Trophoblast cell (in vitro differentiated cells and primary cell): Measurements from ENCODE around the gene DIAPH3.

Experiments
- DNase-seq, 2 donors: peaks; one replicate each; pipeline ENCODE4 v3.0.0-alpha.2; 2016
- H2AFZ ChIP-seq: 2 replicates; pipeline ENCODE4 v1.6.1; 2013; ENCODE audit warnings: low read length, moderate library complexity, mild to moderate bottlenecking; ENCODE audit not compliant: insufficient read depth, poor library complexity
- H2AK5ac ChIP-seq: 2 replicates; pipeline ENCODE4 v1.6.1; 2013; ENCODE audit warnings: mild to moderate bottlenecking, low read length
- H2BK120ac ChIP-seq: 2 replicates; pipeline ENCODE4 v1.6.1; 2013; ENCODE audit warnings: low read length, mild to moderate bottlenecking, moderate library complexity; ENCODE audit not compliant: insufficient read depth, poor library complexity
- H2BK12ac ChIP-seq: 2 replicates; pipeline ENCODE4 v1.6.1; 2013; ENCODE audit warnings: mild to moderate bottlenecking, low read length, moderate library complexity
- H2BK5ac ChIP-seq: 2 replicates; pipeline ENCODE4 v1.6.1; 2013; ENCODE audit warnings: low read length, low read depth, moderate library complexity, mild to moderate bottlenecking; ENCODE audit not compliant: poor library complexity
- H3K14ac ChIP-seq: 2 replicates; pipeline ENCODE4 v1.6.1; 2013; ENCODE audit warnings: mild to moderate bottlenecking, low read length
- H3K18ac ChIP-seq: 2 replicates; pipeline ENCODE4 v1.6.1; 2013; ENCODE audit warnings: mild to moderate bottlenecking, low read length
- H3K23ac ChIP-seq: 2 replicates; pipeline ENCODE4 v1.6.1; 2013; ENCODE audit warnings: low read length
- H3K27ac ChIP-seq: 2 replicates; pipeline ENCODE4 v1.5.1; 2013; ENCODE audit warnings: low read depth, mild to moderate bottlenecking, inconsistent platforms, low read length, moderate library complexity
- H3K27me3 ChIP-seq: 2 replicates; pipeline ENCODE4 v1.6.1; 2013; ENCODE audit warnings: inconsistent platforms, mild to moderate bottlenecking, low read length, moderate library complexity; ENCODE audit not compliant: insufficient read depth
- H3K36me3 ChIP-seq, 2 experiments: 1 replicate in 1 of 2; 2 replicates in 1 of 2; pipeline ENCODE4 v1.6.1; 2013; ENCODE audit warnings: low read length in 2 of 2, mild to moderate bottlenecking in 2 of 2, moderate library complexity in 1 of 2; ENCODE audit not compliant: insufficient read depth in 2 of 2, control insufficient read depth in 1 of 2
- H3K4ac ChIP-seq: 2 replicates; pipeline ENCODE4 v1.6.1; 2013; ENCODE audit warnings: low read depth, mild to moderate bottlenecking, low read length, moderate library complexity
- H3K4me1 ChIP-seq, 2 experiments: 1 replicate in 1 of 2; 2 replicates in 1 of 2; pipeline ENCODE4 v1.6.1; 2013; ENCODE audit warnings: low read length in 2 of 2, mild to moderate bottlenecking in 2 of 2, moderate library complexity in 1 of 2; ENCODE audit not compliant: insufficient read depth in 2 of 2, control insufficient read depth in 1 of 2
- H3K4me2 ChIP-seq: 2 replicates; pipeline ENCODE4 v1.6.1; 2013; ENCODE audit warnings: inconsistent platforms, mild to moderate bottlenecking, low read length, moderate library complexity
- H3K4me3 ChIP-seq: 2 replicates; pipeline ENCODE4 v1.5.1; 2013; ENCODE audit warnings: mild to moderate bottlenecking, low read depth, low read length, inconsistent platforms
- H3K79me1 ChIP-seq: one replicate; pipeline ENCODE4 v1.6.1; 2013; ENCODE audit warnings: low read length
- H3K79me2 ChIP-seq: 2 replicates; pipeline ENCODE4 v1.6.1; 2013; ENCODE audit warnings: low read length, mild to moderate bottlenecking; ENCODE audit not compliant: control insufficient read depth, insufficient read depth, poor library complexity
- H3K9ac ChIP-seq: 2 replicates; pipeline ENCODE4 v1.6.1; 2013; ENCODE audit warnings: mild to moderate bottlenecking, low read length
- H3K9me3 ChIP-seq: 2 replicates; pipeline ENCODE4 v1.6.1; 2013; ENCODE audit warnings: low read depth, mild to moderate bottlenecking, control low read depth, inconsistent platforms, low read length; ENCODE audit not compliant: insufficient read depth
- H4K12ac ChIP-seq: 2 replicates; pipeline ENCODE4 v1.6.1; 2013; ENCODE audit warnings: low read depth, mild to moderate bottlenecking, low read length, moderate library complexity
- H4K8ac ChIP-seq: 2 replicates; pipeline ENCODE4 v1.6.1; 2013; ENCODE audit warnings: low read depth, mild to moderate bottlenecking, low read length, moderate library complexity
- H4K91ac ChIP-seq: one replicate; pipeline ENCODE4 v1.6.1; 2013; ENCODE audit warnings: low read depth, mild to moderate bottlenecking, low read length, moderate library complexity
- WGBS: extraction: QIAGEN DNeasy Blood & Tissue Kit; methylation state at CpG from one replicate; pipeline ENCODE4 v1.1.7; 2013; ENCODE audit warnings: missing lambda C conversion rate; ENCODE audit not compliant: insufficient read length, insufficient coverage; ENCODE audit errors: extremely low coverage; 5-methylcytosine and 5-hydroxymethylcytosine counted together

The DIAPH3 gene

DNA sequence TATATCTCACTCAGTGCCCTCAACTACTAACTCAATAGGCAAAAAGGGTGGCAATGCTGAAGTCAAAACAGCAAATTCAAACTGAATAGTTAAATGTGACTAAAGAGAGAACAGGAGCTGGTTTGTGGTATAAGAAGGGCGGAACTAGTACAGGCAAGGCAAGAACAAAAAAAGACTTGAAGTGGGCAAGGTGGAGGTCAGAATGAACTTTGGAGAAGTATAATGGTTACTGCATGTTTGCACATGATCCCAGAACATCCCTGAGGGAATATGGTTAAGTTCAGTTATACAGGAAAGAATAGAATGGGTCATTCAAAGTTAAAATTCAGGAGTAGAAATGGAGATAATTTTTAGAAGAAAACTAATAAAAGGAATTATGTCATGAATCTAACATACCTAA lies 85.5 kb downstream of the DIAPH3 start:
- WGBS: no CpG with 5 or more reads among the region's 1 CpG

GRCh38 chr13:60075850-60076249 lies 87.9 kb downstream of the DIAPH3 start:
- no peak for DNase-seq
- no CpG with 5 or more reads among the region's 2 CpGs for WGBS
- Histone ChIP-seq H4K91ac (no peak overlapping the region), H3K9me3 (no peaks in the 10 kb centered on the region), H3K4me3 (no peak overlapping the region), H2BK5ac (no peak overlapping the region), H3K27me3 (no peaks in the 10 kb centered on the region), H2AFZ (no peak overlapping the region), H4K12ac (no peak overlapping the region), H3K14ac (no peak overlapping the region), H3K4me1 (no peaks in the 10 kb centered on the region), H3K79me1 (no peaks in the 10 kb centered on the region), H2AK5ac (no peak overlapping the region), H3K27ac (no peak overlapping the region), H3K4me2 (no peak overlapping the region), H3K79me2 (no peaks in the 10 kb centered on the region), H2BK120ac (no peak overlapping the region), H3K9ac (no peak overlapping the region), H4K8ac (no peak overlapping the region), H3K18ac (no peak overlapping the region), H2BK12ac (no peak overlapping the region), H3K23ac (no peak overlapping the region), H3K36me3 (peaks cover 0 to 3% of the 10 kb centered on the region in 2 experiments), H3K4ac (no peak overlapping the region)

More for the DNA sequence above, 85.5 kb downstream of the DIAPH3 start:
- Histone ChIP-seq H2AFZ (no peak overlapping the region), H3K18ac (no peak overlapping the region), H4K8ac (no peak overlapping the region), H2BK5ac (no peak overlapping the region), H2BK120ac (no peak overlapping the region), H3K9me3 (no peaks in the 10 kb centered on the region), H3K79me2 (no peaks in the 10 kb centered on the region), H3K36me3 (no peaks in the 10 kb centered on the region), H2BK12ac (no peak overlapping the region), H4K12ac (no peak overlapping the region), H3K23ac (no peak overlapping the region), H2AK5ac (no peak overlapping the region), H3K79me1 (no peaks in the 10 kb centered on the region), H4K91ac (no peak overlapping the region), H3K9ac (no peak overlapping the region), H3K4ac (no peak overlapping the region), H3K4me1 (no peaks in the 10 kb centered on the region), H3K27ac (no peak overlapping the region), H3K4me3 (no peak overlapping the region), H3K4me2 (no peak overlapping the region), H3K27me3 (no peaks in the 10 kb centered on the region), H3K14ac (no peak overlapping the region)
- no peak for DNase-seq

GRCh38 chr13:60074397-60074796 lies 89.3 kb downstream of the DIAPH3 start:
- Histone ChIP-seq H4K91ac (no peak overlapping the region), H3K4ac (no peak overlapping the region), H3K23ac (no peak overlapping the region), H2AFZ (no peak overlapping the region), H3K79me1 (no peaks in the 10 kb centered on the region), H4K12ac (no peak overlapping the region), H2BK120ac (no peak overlapping the region), H3K27me3 (no peaks in the 10 kb centered on the region), H3K4me2 (no peak overlapping the region), H2BK5ac (no peak overlapping the region), H3K36me3 (peaks cover 0 to 3% of the 10 kb centered on the region in 2 experiments), H3K4me3 (no peak overlapping the region), H3K27ac (no peak overlapping the region), H2AK5ac (no peak overlapping the region), H3K14ac (no peak overlapping the region), H2BK12ac (no peak overlapping the region), H3K4me1 (no peaks in the 10 kb centered on the region), H3K9me3 (no peaks in the 10 kb centered on the region), H3K9ac (no peak overlapping the region), H4K8ac (no peak overlapping the region), H3K79me2 (no peaks in the 10 kb centered on the region), H3K18ac (no peak overlapping the region)
- no peak for DNase-seq
- no CpG with 5 or more reads among the region's 2 CpGs for WGBS

DNA sequence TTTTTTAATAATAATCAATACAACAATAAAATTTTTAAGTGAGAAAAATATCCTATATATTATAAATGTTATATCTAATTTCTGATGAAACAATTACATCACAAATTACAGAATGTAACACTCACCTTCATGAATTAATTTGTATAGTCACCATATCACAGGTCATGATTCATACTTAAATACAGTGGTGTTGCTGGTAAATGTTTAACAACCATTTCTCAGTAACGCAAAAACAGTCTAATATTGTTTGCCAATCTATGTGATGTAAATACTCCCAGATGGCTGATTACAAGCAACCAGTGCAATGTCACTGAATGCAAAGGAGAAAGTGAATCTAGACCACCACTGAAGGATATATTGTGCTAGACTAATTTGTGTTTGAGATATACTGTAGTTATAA lies 97.5 kb downstream of the DIAPH3 start:
- H4K8ac ChIP-seq: no peak overlapping the region

More for the DNA sequence above, 97.5 kb downstream of the DIAPH3 start:
- Histone ChIP-seq H4K91ac (no peak overlapping the region), H3K14ac (no peak overlapping the region), H3K4ac (no peak overlapping the region), H2AFZ (no peak overlapping the region), H3K79me1 (no peaks in the 10 kb centered on the region), H3K4me1 (no peaks in the 10 kb centered on the region), H3K27ac (no peak overlapping the region), H3K36me3 (no peaks in the 10 kb centered on the region), H3K4me3 (no peak overlapping the region), H3K27me3 (no peaks in the 10 kb centered on the region), H2BK5ac (no peak overlapping the region), H3K9me3 (no peaks in the 10 kb centered on the region), H2BK120ac (no peak overlapping the region), H2AK5ac (no peak overlapping the region), H3K79me2 (no peaks in the 10 kb centered on the region), H3K18ac (no peak overlapping the region), H4K12ac (no peak overlapping the region), H3K4me2 (no peak overlapping the region), H3K23ac (no peak overlapping the region), H3K9ac (no peak overlapping the region), H2BK12ac (no peak overlapping the region)
- no CpG with 5 or more reads among the region's 1 CpG for WGBS
- DNase-seq: no peak
